Nucleus accumbens (tissue), 56 donors: ENCODE results near the gene NGB.
"Not testable (repeated sequence)": the region's sequence is repeated elsewhere in the genome, so short reads cannot be mapped to it uniquely, and the experiment has no call there.

Source experiments
- DNase-seq, 56 donors: peaks; one replicate each; lab custom pipeline; 2025; lab: John Stamatoyannopoulos, UW

Gene NGB

GRCh38 chr14:77271113-77271710, at the start of gene NGB:
Gene NGB (minus strand): TSS chr14:77271206. CDS start chr14:77270937, 269 bp downstream.
- DNase-seq: no peak

- peak; percentile 44 to 96 (median 90) for DNase-seq
These were observed 49.4 kb upstream of the NGB start, which contains the start of gene POMT2 for GRCh38 chr14:77320238-77320935. Gene POMT2 (minus strand): TSS chr14:77320883. CDS start chr14:77320681, 202 bp downstream.

GRCh38 chr14:77319422-77319821, 48.4 kb upstream of the NGB start:
- DNase-seq: peak in 7 of 56 donors; percentile 7 to 47 (median 26)

- not testable (repeated sequence) for DNase-seq
These were observed 47.8 kb upstream of the NGB start for GRCh38 chr14:77318756-77319155.

- DNase-seq: peak in 20 of 56 donors; percentile 10 to 72 (median 28)
These were observed 47.1 kb upstream of the NGB start for GRCh38 chr14:77318006-77318553.

GRCh38 chr14:77316872-77317301, 45.9 kb upstream of the NGB start:
- peak in 2 of 56 donors; percentile 16 to 20 for DNase-seq

- no peak for DNase-seq
These were observed 45.1 kb upstream of the NGB start for GRCh38 chr14:77316195-77316505.

GRCh38 chr14:77314539-77315457, 43.8 kb upstream of the NGB start:
- DNase-seq: peak in 11 of 56 donors; percentile 18 to 57 (median 48)

- DNase-seq: peak in 28 of 56 donors; percentile 12 to 80 (median 40)
These were observed 43.0 kb upstream of the NGB start for GRCh38 chr14:77314043-77314442.

GRCh38 chr14:77313371-77313770, 42.4 kb upstream of the NGB start:
- DNase-seq: no peak

GRCh38 chr14:77311217-77311616, 40.2 kb upstream of the NGB start:
- no peak for DNase-seq

GRCh38 chr14:77310026-77310425, 39.0 kb upstream of the NGB start:
- peak in 1 of 56 donors; percentile 63 for DNase-seq

GRCh38 chr14:77309131-77309530, 38.1 kb upstream of the NGB start:
- peak in 1 of 56 donors; percentile 5 for DNase-seq

GRCh38 chr14:77306851-77307496, 36.0 kb upstream of the NGB start:
- peak in 51 of 56 donors; percentile 16 to 85 (median 63) for DNase-seq

GRCh38 chr14:77306416-77306815, 35.4 kb upstream of the NGB start:
- DNase-seq: peak in 45 of 56 donors; percentile 15 to 84 (median 60)

GRCh38 chr14:77305696-77306095, 34.7 kb upstream of the NGB start:
- peak in 43 of 56 donors; percentile 15 to 70 (median 48) for DNase-seq

GRCh38 chr14:77303417-77304156, 32.6 kb upstream of the NGB start:
- DNase-seq: peak in 6 of 56 donors; percentile 8 to 66 (median 22)

- DNase-seq: peak in 2 of 56 donors; percentile 11 to 45
These were observed 31.9 kb upstream of the NGB start for GRCh38 chr14:77302926-77303325.

GRCh38 chr14:77301103-77301502, 30.1 kb upstream of the NGB start:
- peak in 55 of 56 donors; percentile 18 to 94 (median 80) for DNase-seq
